ENCODE measurements around the gene BCLAF1.

- no peak for TF ChIP-seq CREB5 (CRISPR knock-in tag; IDR thresholded peaks at IDR 0.05; ENCODE audit: low read depth)
- TF ChIP-seq PATZ1 (CRISPR knock-in tag; IDR thresholded peaks at IDR 0.05; ENCODE audit: borderline replicate concordance): no peak
- no peak for TF ChIP-seq ARNTL (CRISPR knock-in tag; IDR thresholded peaks at IDR 0.05; ENCODE audit: borderline replicate concordance, low read depth)
- TF ChIP-seq ZC3H10 (CRISPR knock-in tag; IDR thresholded peaks at IDR 0.05): no peak
- no peak for TF ChIP-seq BACH2 (CRISPR knock-in tag; IDR thresholded peaks at IDR 0.05; ENCODE audit: borderline replicate concordance)
These were observed 45.2 kb upstream of the BCLAF1 start for GRCh38 chr6:136334853-136335252.
